Measurements from ENCODE around the gene CD86.

The CD86 gene

GRCh38 chr3:122094125-122094524 is 39.0 kb downstream of the CD86 start:
- TF ChIP-seq CTCF (IDR thresholded peaks at IDR 0.05; ENCODE audit: low read depth, low read length): no peak
- H3K9me3 ChIP-seq: no peaks in the 10 kb centered on the region

GRCh38 chr3:122094693-122095092 is 39.5 kb downstream of the CD86 start:
- no peak for TF ChIP-seq CTCF (IDR thresholded peaks at IDR 0.05; ENCODE audit: low read depth, low read length)
- DNase-seq: no peak
- H3K4me1 ChIP-seq: no peaks in the 10 kb centered on the region

More at GRCh38 chr3:122094125-122094524, 39.0 kb downstream of the CD86 start:
- no peak overlapping the region for H3K4me3 ChIP-seq (ENCODE audit: low read depth, low read length)
- H3K4me1 ChIP-seq: no peaks in the 10 kb centered on the region
- H3K27me3 ChIP-seq: peaks cover 8% of the 10 kb centered on the region
- no peak for DNase-seq
- no peaks in the 10 kb centered on the region for H3K36me3 ChIP-seq

GRCh38 chr3:122097141-122097540 is 42.0 kb downstream of the CD86 start:
- H3K4me3 ChIP-seq (ENCODE audit: low read depth, low read length): no peak overlapping the region
- no peaks in the 10 kb centered on the region for H3K9me3 ChIP-seq
- no peaks in the 10 kb centered on the region for H3K4me1 ChIP-seq
- no peaks in the 10 kb centered on the region for H3K36me3 ChIP-seq
- H3K27me3 ChIP-seq: peaks cover 8% of the 10 kb centered on the region
- no peak for DNase-seq
- no peak for TF ChIP-seq CTCF (IDR thresholded peaks at IDR 0.05; ENCODE audit: low read depth, low read length)

More at GRCh38 chr3:122094693-122095092, 39.5 kb downstream of the CD86 start:
- Histone ChIP-seq H3K9me3 (no peaks in the 10 kb centered on the region), H3K27me3 (peaks cover 8% of the 10 kb centered on the region), H3K4me3 (ENCODE audit: low read depth, low read length) (no peak overlapping the region), H3K36me3 (no peaks in the 10 kb centered on the region)

- peaks cover 8% of the 10 kb centered on the region for H3K27me3 ChIP-seq
- no peak for TF ChIP-seq CTCF (IDR thresholded peaks at IDR 0.05; ENCODE audit: low read depth, low read length)
- H3K36me3 ChIP-seq: no peaks in the 10 kb centered on the region
- no peaks in the 10 kb centered on the region for H3K4me1 ChIP-seq
- no peak overlapping the region for H3K4me3 ChIP-seq (ENCODE audit: low read depth, low read length)
- no peaks in the 10 kb centered on the region for H3K9me3 ChIP-seq
- no peak for DNase-seq
Observed at GRCh38 chr3:122098611-122099010, 43.4 kb downstream of the CD86 start.

GRCh38 chr3:122099255-122099654 is 44.1 kb downstream of the CD86 start:
- H3K27me3 ChIP-seq: peaks cover 8% of the 10 kb centered on the region
- TF ChIP-seq CTCF (IDR thresholded peaks at IDR 0.05; ENCODE audit: low read depth, low read length): no peak
- no peak overlapping the region for H3K4me3 ChIP-seq (ENCODE audit: low read depth, low read length)
- no peaks in the 10 kb centered on the region for H3K4me1 ChIP-seq
- no peaks in the 10 kb centered on the region for H3K9me3 ChIP-seq
- H3K36me3 ChIP-seq: no peaks in the 10 kb centered on the region
- DNase-seq: no peak

- H3K27me3 ChIP-seq: peaks cover 8% of the 10 kb centered on the region
- no peaks in the 10 kb centered on the region for H3K9me3 ChIP-seq
- TF ChIP-seq CTCF (IDR thresholded peaks at IDR 0.05; ENCODE audit: low read depth, low read length): no peak
- H3K36me3 ChIP-seq: no peaks in the 10 kb centered on the region
- no peaks in the 10 kb centered on the region for H3K4me1 ChIP-seq
- DNase-seq: no peak
- no peak overlapping the region for H3K4me3 ChIP-seq (ENCODE audit: low read depth, low read length)
Observed at GRCh38 chr3:122100083-122100482, 44.9 kb downstream of the CD86 start.

All from BE2C (cell line).